WTC11 (cell line): ENCODE data around the gene DSE. TPM values are rescaled to one million over a fixed set of nuclear protein-coding genes. Genes with fewer than 3 reads are reported as not detected.
A peak's percentile ranks its signal among the peaks of the same experiment; 100 is the strongest.

Experiments
- ATAC-seq: fragments of 200-7000 bp; cut with Tn5 transposase; 2 replicates; pipeline ENCODE4 v1.10.0; 2021; ENCODE audit warnings: mild to moderate bottlenecking, moderate library complexity
- CTCF ChIA-PET: fragments of 300-600 bp; sonication (Branson Sonifier 250); formaldehyde crosslinking; loops from one replicate; lab custom pipeline; 2021; ENCODE audit warnings: antibody characterized with exemption; lab: Charles Lee
- POLR2A ChIA-PET: fragments of 350-600 bp; sonication (Branson Sonifier 250); formaldehyde crosslinking; loops from one replicate; lab custom pipeline; 2021; ENCODE audit warnings: antibody characterized with exemption; lab: Charles Lee
- DNase-seq: peaks from one replicate; pipeline ENCODE4 v3.0.0; 2021; ENCODE audit warnings: low spot score
- H3K27ac Mint-ChIP-seq: 2 replicates; pipeline ENCODE4 v1.8.0; 2021; ENCODE audit warnings: mixed read lengths
- H3K27me3 Mint-ChIP-seq: 2 replicates; pipeline ENCODE4 v1.8.0; 2021; ENCODE audit warnings: low read depth, mild to moderate bottlenecking, moderate library complexity, mixed read lengths
- H3K36me3 Mint-ChIP-seq: 2 replicates; pipeline ENCODE4 v1.8.0; 2021; ENCODE audit warnings: mixed read lengths
- H3K4me1 Mint-ChIP-seq: 2 replicates; pipeline ENCODE4 v1.8.0; 2022; ENCODE audit warnings: mixed read lengths
- H3K4me3 Mint-ChIP-seq: 2 replicates; pipeline ENCODE4 v1.8.0; 2021; ENCODE audit warnings: mild to moderate bottlenecking, moderate library complexity, mixed read lengths
- H3K9me3 Mint-ChIP-seq: 2 replicates; pipeline ENCODE4 v1.8.0; 2021; ENCODE audit warnings: mixed read lengths
- MXD4 ChIP-seq: fragments of 250-450 bp; sonication (Bioruptor Pico); IDR thresholded peaks from 2 replicates; pipeline ENCODE4 v1.8.0; 2021; ENCODE audit warnings: mild to moderate bottlenecking, moderate library complexity, borderline replicate concordance
- PRRX2 ChIP-seq: fragments of 250-450 bp; sonication (Bioruptor Pico); IDR thresholded peaks from 2 replicates; pipeline ENCODE4 v1.8.0; 2021; ENCODE audit warnings: mild to moderate bottlenecking
- TP53 ChIP-seq: sonication (generic); formaldehyde crosslinking; IDR thresholded peaks from 2 replicates; pipeline ENCODE4 v1.8.1; 2023; ENCODE audit warnings: mild to moderate bottlenecking, missing genetic modification reagents
- ZBTB21 ChIP-seq: sonication (generic); formaldehyde crosslinking; IDR thresholded peaks from 2 replicates; pipeline ENCODE4 v1.8.1; 2023; ENCODE audit warnings: mild to moderate bottlenecking, missing genetic modification reagents, borderline replicate concordance
- ZNF396 ChIP-seq: fragments of 250-450 bp; sonication (Bioruptor Pico); IDR thresholded peaks from 2 replicates; pipeline ENCODE4 v1.8.0; 2021; ENCODE audit warnings: mild to moderate bottlenecking, moderate library complexity, borderline replicate concordance
- ZNF416 ChIP-seq: fragments of 250-450 bp; sonication (Bioruptor Pico); IDR thresholded peaks from 2 replicates; pipeline ENCODE4 v1.9.0; 2021; ENCODE audit warnings: mild to moderate bottlenecking, inconsistent platforms
- total RNA-seq: library from RNA; stranded (reverse); gene quantifications from 3 replicates; pipeline ENCODE4 v1.2.3, GENCODE V29; 2021
- TF ChIP-seq, protein P1 (sequence below): fragments of 250-450 bp; sonication (Bioruptor Pico); conservative IDR thresholded peaks from 2 replicates; pipeline ENCODE4 v1.9.0; 2021; ENCODE audit warnings: mild to moderate bottlenecking
- TF ChIP-seq, protein P2 (sequence below): fragments of 200-600 bp; IDR thresholded peaks from 2 replicates; pipeline ENCODE4 v1.8.0; 2022; ENCODE audit warnings: antibody characterized with exemption
- TF ChIP-seq, protein P3 (sequence below): sonication (generic); formaldehyde crosslinking; IDR thresholded peaks from 2 replicates; pipeline ENCODE4 v1.8.0; 2023; ENCODE audit warnings: missing genetic modification reagents
- TF ChIP-seq, protein P4 (sequence below): fragments of 250-450 bp; sonication (Bioruptor Pico); IDR thresholded peaks from 2 replicates; pipeline ENCODE4 v1.9.0; 2021; ENCODE audit warnings: mild to moderate bottlenecking
- TF ChIP-seq, protein P5 (sequence below): sonication (generic); formaldehyde crosslinking; IDR thresholded peaks from 2 replicates; pipeline ENCODE4 v1.8.1; 2023; ENCODE audit warnings: mild to moderate bottlenecking, moderate library complexity, missing genetic modification reagents
- TF ChIP-seq, protein P6 (sequence below): sonication (generic); formaldehyde crosslinking; IDR thresholded peaks from 2 replicates; pipeline ENCODE4 v1.8.1; 2023; ENCODE audit warnings: mild to moderate bottlenecking, missing genetic modification reagents

The DSE gene
- total RNA-seq, 1 experiment from 2014 or later, result 78.3 TPM

DNA sequence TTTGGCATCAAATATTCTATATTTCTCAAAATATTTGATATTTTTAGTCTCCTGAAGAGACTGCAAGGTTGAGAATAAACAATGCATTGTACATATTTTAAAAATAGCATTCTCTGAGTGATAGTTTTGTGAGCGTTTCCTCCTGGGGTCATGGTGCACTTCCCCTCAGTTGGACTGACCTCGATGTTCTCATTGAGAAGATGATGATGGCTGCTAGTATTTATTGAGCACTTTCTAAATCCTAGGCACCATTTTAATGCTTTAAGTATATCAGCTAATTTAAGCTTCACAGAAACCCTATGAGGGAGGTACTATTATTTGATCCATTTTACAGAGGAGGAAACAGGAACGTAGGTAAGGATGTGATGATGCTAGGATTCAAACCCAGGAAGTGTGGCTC lies 18.2 kb downstream of the DSE start:
- DNase-seq (no peak), ATAC-seq (no peak)
- Mint-ChIP-seq H3K9me3 (no peaks in the 10 kb centered on the region), H3K4me3 (no peak overlapping the region), H3K27ac (no peak overlapping the region), H3K36me3 (no peaks in the 10 kb centered on the region), H3K4me1 (peaks cover 35% of the 10 kb centered on the region)
- ChIA-PET CTCF (interaction anchor here (0.8 to 2.0 kb wide), 3 partner anchors 17 to 120 kb away, joined by 3 to 5 read pairs (median 3); no protein-coding TSS in a partner anchor), POLR2A (no interaction called here)
- TF ChIP-seq ZNF416 (CRISPR knock-in tag) (no peak), ZBTB21 (CRISPR knock-in tag) (no peak), TP53 (CRISPR knock-in tag) (no peak)
- TF ChIP-seq, protein P1, sequence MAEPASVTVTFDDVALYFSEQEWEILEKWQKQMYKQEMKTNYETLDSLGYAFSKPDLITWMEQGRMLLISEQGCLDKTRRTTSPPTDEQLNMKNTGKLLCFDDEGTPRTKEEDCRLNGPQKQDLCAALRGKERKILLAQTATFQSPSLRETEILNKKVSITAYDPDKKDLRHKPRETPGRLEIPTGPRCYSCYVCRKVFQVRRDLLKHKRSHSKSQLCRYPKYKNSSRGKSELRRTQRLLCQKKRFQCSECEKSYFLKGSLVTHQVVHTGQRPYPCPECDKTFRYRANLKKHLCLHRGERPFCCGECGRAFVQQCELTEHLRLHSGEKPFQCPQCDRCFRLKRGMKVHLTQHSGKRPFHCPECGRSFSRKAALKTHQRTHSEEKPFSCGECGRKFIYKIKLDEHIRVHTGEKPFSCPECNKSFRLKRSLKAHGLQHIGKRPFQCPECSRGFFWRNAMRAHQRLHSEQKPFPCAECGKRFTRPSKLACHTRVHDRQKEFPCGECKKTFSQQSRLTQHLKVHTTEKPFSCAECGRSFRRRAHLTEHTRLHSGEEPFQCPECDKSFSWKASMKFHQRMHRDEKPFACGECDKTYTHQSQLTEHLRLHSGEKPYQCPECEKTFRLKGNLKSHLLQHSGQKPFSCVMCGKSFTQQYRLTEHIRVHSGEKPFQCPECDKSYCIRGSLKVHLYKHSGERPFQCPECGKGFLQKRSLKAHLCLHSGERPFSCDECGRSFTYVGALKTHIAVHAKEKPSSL (CRISPR knock-in tag), result no peak
- TF ChIP-seq, all 79 proteins: peak for 0
- H3K27me3 Mint-ChIP-seq, result no peaks in the 10 kb centered on the region

DNA sequence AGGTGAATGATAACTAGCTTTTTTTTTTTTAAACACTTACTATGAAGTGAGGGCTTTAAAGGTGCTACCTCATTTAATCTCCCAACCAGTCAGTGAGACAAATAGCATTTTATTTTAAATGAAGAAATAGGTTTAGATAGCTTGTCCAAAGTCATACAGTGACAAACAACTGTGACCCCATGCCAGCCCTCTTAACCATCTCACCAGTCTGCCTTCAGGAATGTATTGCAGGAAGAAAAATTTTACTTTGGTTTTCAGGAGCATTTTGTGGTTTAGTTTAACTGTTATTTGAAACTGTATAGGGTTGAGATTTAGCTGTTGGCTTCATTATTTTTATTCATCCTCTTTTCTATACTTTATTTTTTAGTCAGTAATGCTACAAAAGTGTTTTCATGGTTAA lies 18.6 kb downstream of the DSE start:
- Mint-ChIP-seq H3K4me1 (peaks cover 31% of the 10 kb centered on the region), H3K27me3 (no peaks in the 10 kb centered on the region), H3K36me3 (no peaks in the 10 kb centered on the region), H3K27ac (peak overlapping the region; percentile 46; the same call in 1 of the 2 replicates), H3K9me3 (no peaks in the 10 kb centered on the region), H3K4me3 (no peak overlapping the region)
- CTCF ChIA-PET, result interaction anchor here (0.8 to 2.0 kb wide), 3 partner anchors 18 to 121 kb away, joined by 3 to 5 read pairs (median 3); no protein-coding TSS in a partner anchor
- DNase-seq, result no peak
- TF ChIP-seq, protein P2, sequence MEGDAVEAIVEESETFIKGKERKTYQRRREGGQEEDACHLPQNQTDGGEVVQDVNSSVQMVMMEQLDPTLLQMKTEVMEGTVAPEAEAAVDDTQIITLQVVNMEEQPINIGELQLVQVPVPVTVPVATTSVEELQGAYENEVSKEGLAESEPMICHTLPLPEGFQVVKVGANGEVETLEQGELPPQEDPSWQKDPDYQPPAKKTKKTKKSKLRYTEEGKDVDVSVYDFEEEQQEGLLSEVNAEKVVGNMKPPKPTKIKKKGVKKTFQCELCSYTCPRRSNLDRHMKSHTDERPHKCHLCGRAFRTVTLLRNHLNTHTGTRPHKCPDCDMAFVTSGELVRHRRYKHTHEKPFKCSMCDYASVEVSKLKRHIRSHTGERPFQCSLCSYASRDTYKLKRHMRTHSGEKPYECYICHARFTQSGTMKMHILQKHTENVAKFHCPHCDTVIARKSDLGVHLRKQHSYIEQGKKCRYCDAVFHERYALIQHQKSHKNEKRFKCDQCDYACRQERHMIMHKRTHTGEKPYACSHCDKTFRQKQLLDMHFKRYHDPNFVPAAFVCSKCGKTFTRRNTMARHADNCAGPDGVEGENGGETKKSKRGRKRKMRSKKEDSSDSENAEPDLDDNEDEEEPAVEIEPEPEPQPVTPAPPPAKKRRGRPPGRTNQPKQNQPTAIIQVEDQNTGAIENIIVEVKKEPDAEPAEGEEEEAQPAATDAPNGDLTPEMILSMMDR, result no peak
- TF ChIP-seq, protein P3, sequence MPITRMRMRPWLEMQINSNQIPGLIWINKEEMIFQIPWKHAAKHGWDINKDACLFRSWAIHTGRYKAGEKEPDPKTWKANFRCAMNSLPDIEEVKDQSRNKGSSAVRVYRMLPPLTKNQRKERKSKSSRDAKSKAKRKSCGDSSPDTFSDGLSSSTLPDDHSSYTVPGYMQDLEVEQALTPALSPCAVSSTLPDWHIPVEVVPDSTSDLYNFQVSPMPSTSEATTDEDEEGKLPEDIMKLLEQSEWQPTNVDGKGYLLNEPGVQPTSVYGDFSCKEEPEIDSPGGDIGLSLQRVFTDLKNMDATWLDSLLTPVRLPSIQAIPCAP, result no peak
- TF ChIP-seq, protein P4, sequence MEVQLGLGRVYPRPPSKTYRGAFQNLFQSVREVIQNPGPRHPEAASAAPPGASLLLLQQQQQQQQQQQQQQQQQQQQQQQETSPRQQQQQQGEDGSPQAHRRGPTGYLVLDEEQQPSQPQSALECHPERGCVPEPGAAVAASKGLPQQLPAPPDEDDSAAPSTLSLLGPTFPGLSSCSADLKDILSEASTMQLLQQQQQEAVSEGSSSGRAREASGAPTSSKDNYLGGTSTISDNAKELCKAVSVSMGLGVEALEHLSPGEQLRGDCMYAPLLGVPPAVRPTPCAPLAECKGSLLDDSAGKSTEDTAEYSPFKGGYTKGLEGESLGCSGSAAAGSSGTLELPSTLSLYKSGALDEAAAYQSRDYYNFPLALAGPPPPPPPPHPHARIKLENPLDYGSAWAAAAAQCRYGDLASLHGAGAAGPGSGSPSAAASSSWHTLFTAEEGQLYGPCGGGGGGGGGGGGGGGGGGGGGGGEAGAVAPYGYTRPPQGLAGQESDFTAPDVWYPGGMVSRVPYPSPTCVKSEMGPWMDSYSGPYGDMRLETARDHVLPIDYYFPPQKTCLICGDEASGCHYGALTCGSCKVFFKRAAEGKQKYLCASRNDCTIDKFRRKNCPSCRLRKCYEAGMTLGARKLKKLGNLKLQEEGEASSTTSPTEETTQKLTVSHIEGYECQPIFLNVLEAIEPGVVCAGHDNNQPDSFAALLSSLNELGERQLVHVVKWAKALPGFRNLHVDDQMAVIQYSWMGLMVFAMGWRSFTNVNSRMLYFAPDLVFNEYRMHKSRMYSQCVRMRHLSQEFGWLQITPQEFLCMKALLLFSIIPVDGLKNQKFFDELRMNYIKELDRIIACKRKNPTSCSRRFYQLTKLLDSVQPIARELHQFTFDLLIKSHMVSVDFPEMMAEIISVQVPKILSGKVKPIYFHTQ, result no peak
- TF ChIP-seq, protein P5, sequence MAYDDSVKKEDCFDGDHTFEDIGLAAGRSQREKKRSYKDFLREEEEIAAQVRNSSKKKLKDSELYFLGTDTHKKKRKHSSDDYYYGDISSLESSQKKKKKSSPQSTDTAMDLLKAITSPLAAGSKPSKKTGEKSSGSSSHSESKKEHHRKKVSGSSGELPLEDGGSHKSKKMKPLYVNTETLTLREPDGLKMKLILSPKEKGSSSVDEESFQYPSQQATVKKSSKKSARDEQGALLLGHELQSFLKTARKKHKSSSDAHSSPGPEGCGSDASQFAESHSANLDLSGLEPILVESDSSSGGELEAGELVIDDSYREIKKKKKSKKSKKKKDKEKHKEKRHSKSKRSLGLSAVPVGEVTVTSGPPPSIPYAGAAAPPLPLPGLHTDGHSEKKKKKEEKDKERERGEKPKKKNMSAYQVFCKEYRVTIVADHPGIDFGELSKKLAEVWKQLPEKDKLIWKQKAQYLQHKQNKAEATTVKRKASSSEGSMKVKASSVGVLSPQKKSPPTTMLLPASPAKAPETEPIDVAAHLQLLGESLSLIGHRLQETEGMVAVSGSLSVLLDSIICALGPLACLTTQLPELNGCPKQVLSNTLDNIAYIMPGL (CRISPR knock-in tag), result no peak
- TF ChIP-seq MXD4 (CRISPR knock-in tag), result no peak
- no peak for TF ChIP-seq ZNF396 (CRISPR knock-in tag)
- TF ChIP-seq PRRX2 (CRISPR knock-in tag), result no peak
- TF ChIP-seq, protein P6, sequence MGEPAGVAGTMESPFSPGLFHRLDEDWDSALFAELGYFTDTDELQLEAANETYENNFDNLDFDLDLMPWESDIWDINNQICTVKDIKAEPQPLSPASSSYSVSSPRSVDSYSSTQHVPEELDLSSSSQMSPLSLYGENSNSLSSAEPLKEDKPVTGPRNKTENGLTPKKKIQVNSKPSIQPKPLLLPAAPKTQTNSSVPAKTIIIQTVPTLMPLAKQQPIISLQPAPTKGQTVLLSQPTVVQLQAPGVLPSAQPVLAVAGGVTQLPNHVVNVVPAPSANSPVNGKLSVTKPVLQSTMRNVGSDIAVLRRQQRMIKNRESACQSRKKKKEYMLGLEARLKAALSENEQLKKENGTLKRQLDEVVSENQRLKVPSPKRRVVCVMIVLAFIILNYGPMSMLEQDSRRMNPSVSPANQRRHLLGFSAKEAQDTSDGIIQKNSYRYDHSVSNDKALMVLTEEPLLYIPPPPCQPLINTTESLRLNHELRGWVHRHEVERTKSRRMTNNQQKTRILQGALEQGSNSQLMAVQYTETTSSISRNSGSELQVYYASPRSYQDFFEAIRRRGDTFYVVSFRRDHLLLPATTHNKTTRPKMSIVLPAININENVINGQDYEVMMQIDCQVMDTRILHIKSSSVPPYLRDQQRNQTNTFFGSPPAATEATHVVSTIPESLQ (CRISPR knock-in tag), result no peak
- POLR2A ChIA-PET, result no interaction called here
- ATAC-seq, result no peak
